GM20431 (cell line): ENCODE data around the gene CSF3R.

ENCODE experiments used
- in situ Hi-C: fragments of 300-500 bp; cut with MseI, MboI; formaldehyde crosslinking; loops from one replicate; pipeline ENCODE4 v1.15.0; 2020; ENCODE audit warnings: low sequenced_read_pairs; ENCODE audit not compliant: unreplicated experiment

Gene CSF3R

GRCh38 chr1:36482724-36483388 is at the start of gene CSF3R:
Gene CSF3R, minus strand, starts transcription at chr1:36482913. Its CDS starts 3,417 bp downstream, at chr1:36479496.
- in situ Hi-C loops = no loop called here

GRCh38 chr1:36531833-36532232 is 49.1 kb upstream of the CSF3R start:
- in situ Hi-C loops = no loop called here

- in situ Hi-C loops = no loop called here
Measured at GRCh38 chr1:36530791-36531190, 48.1 kb upstream of the CSF3R start.

- in situ Hi-C loops = no loop called here
Measured at GRCh38 chr1:36530261-36530660, 47.5 kb upstream of the CSF3R start.

GRCh38 chr1:36529769-36530260 is 47.1 kb upstream of the CSF3R start:
- in situ Hi-C loops = no loop called here

- in situ Hi-C loops = no loop called here
Measured at GRCh38 chr1:36528361-36529349, 45.9 kb upstream of the CSF3R start.

GRCh38 chr1:36525166-36525565 is 42.5 kb upstream of the CSF3R start:
- in situ Hi-C loops = no loop called here

GRCh38 chr1:36524359-36525062 is 41.8 kb upstream of the CSF3R start:
- in situ Hi-C loops = no loop called here

GRCh38 chr1:36523850-36524249 is 41.1 kb upstream of the CSF3R start:
- in situ Hi-C loops = no loop called here

- in situ Hi-C loops = no loop called here
Measured at GRCh38 chr1:36523230-36523495, 40.5 kb upstream of the CSF3R start.

GRCh38 chr1:36522461-36523229 is 39.9 kb upstream of the CSF3R start:
- in situ Hi-C loops = no loop called here

- in situ Hi-C loops = no loop called here
Measured at GRCh38 chr1:36522021-36522420, 39.3 kb upstream of the CSF3R start.

- in situ Hi-C loops = no loop called here
Measured at GRCh38 chr1:36520771-36521420, 38.2 kb upstream of the CSF3R start.

- in situ Hi-C loops = no loop called here
Measured at GRCh38 chr1:36520056-36520455, 37.3 kb upstream of the CSF3R start.

GRCh38 chr1:36517011-36517771 is 34.5 kb upstream of the CSF3R start:
- in situ Hi-C loops = no loop called here

- in situ Hi-C loops = no loop called here
Measured at GRCh38 chr1:36516372-36517010, 33.8 kb upstream of the CSF3R start.

- in situ Hi-C loops = no loop called here
Measured at GRCh38 chr1:36515315-36516138, 32.8 kb upstream of the CSF3R start.
